Coronary artery (tissue), 2 donors: ENCODE measurements around the gene TMPRSS7.

Source experiments
- DNase-seq: peaks from one replicate; pipeline ENCODE4 v3.0.0-alpha.2; 2017; ENCODE audit warnings: low spot score
- H3K27ac ChIP-seq, 2 donors: fragments of 200-600 bp; sonication (generic); one replicate each; pipeline ENCODE4 v1.5.1; 2016 to 2019
- H3K4me3 ChIP-seq: fragments of 200-600 bp; sonication (generic); 2 replicates; pipeline ENCODE4 v1.5.1; 2016; ENCODE audit warnings: mild to moderate bottlenecking, moderate library complexity
- CTCF ChIP-seq: fragments of 200-600 bp; sonication (generic); IDR thresholded peaks from one replicate; pipeline ENCODE4 v1.5.1; 2019; ENCODE audit warnings: antibody characterized with exemption

The TMPRSS7 gene

GRCh38 chr3:112114576-112115160 lies 80.1 kb downstream of the TMPRSS7 start:
- DNase-seq = no peak
- no peak overlapping the region for H3K4me3 ChIP-seq
- H3K27ac ChIP-seq = no peak overlapping the region
- no peak for TF ChIP-seq CTCF

DNA sequence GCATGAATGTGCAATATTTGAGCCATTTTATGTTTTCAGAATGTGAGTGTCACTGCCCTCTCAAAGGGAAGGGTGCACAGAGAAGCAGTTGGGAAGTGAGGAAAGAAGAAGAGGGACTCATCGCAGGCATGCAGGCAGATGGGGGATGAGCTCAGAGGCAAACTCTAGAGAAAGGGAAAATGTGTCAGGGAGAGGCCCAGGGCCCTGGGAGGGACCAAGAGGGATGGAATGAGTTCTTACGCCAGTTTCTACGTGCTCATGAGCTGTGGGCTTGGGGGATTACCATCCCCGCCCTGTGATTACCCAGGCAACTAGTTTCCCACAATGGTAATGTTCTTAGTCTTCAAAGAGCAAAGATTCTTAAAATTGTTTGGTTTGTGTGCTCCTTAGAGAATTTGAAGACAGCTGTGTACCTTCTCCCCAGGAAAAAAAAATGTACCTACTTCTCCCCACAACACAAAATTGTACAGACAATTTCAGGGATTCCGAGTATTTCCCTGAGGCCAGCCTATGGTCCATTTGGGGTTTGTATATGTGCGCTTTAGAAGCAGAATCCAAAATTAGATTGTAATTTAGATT lies 80.7 kb downstream of the TMPRSS7 start:
- TF ChIP-seq CTCF = no peak
- H3K27ac ChIP-seq = no peak overlapping the region
- DNase-seq = no peak
- no peak overlapping the region for H3K4me3 ChIP-seq

- H3K27ac ChIP-seq = no peak overlapping the region
- DNase-seq = no peak
- TF ChIP-seq CTCF = no peak
Observed at GRCh38 chr3:112115806-112116383, 81.4 kb downstream of the TMPRSS7 start.

DNA sequence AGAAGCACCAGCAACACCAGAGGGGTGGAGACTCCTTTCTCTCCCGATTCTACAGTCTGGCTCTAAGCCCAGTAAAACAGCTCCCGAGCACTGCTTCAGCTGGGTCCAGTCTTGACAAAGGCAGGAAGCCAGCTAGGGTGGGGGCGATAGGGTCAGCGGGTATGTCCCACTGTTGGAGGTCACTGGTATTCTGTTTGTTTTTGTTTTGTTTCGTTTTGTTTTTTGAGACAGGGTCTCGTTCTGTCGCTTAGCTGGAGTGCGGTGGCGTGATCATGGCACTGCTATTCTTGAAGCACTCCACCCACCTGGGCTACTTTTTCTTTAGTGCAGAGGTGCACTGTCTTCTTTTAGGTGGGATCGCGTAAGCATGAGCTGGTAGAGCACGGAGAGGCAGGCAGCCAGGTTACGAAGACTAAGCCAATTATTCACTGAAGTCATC lies 82.2 kb downstream of the TMPRSS7 start:
- no peak for TF ChIP-seq CTCF
- DNase-seq = no peak
- H3K27ac ChIP-seq = no peak overlapping the region
- H3K4me3 ChIP-seq = peak overlapping the region; percentile 50

More at GRCh38 chr3:112115806-112116383, 81.4 kb downstream of the TMPRSS7 start:
- H3K4me3 ChIP-seq = no peak overlapping the region

GRCh38 chr3:112117415-112117814 lies 82.9 kb downstream of the TMPRSS7 start:
- no peak for DNase-seq
- no peak overlapping the region for H3K4me3 ChIP-seq
- H3K27ac ChIP-seq = no peak overlapping the region
- no peak for TF ChIP-seq CTCF

GRCh38 chr3:112117841-112118571 lies 83.5 kb downstream of the TMPRSS7 start:
- no peak for DNase-seq
- H3K27ac ChIP-seq = no peak overlapping the region
- no peak overlapping the region for H3K4me3 ChIP-seq
- TF ChIP-seq CTCF = no peak
